ENCODE data around the gene PRKN.

PRKN gene

DNA sequence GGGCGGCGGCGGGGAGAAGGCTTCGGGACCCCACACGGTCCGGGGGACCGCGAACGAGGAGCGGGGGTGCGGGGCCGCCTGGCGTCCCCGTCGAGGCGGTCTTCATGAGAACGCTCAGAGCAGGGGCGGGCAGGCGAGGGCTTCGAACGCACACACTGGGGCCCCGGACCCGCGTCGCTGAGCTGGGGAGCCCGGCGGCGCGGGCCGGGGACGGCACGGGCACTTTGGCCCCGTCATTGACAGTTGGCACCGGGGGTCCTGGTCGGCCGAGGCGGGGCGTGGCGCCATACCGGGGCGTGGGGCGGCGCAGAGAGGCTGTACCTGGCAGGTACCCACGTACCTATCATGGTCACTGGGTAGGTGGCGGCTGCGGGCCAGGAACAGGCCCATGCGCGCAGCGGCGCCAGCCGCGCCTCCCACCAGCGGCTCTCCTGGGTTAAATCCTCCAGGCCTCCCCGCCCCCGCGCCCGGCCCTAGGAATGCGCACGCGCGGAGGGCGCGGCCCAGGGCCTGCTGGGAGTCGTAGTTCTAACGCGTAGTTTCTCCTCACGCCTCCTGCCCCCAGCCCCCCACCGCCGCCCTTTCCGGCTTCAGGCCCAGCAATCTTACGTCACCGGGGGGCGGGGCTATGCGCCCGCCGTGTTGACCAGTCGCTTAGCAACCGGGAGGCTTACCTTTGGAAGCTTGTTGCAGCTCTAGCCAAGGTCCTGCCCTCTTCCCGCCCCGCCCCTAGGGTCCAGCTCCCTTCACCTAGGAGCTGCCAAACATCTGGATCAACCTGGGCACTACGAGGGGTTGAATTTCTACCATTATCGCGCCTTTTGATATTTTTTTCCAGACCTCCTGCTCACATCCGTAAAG lies at the start of gene PRKN, which contains the start of gene PACRG:
TSS of gene PRKN (minus strand) at position 445 of the 861 bp plus-strand sequence.
TSS of gene PACRG (plus strand) at position 653 of the 861 bp plus-strand sequence.
- peak; percentile 93 for DNase-seq

- DNase-seq, result no peak
These were observed 49.5 kb upstream of the PRKN start for GRCh38 chr6:162777091-162777490.

- no peak for DNase-seq
These were observed 46.4 kb upstream of the PRKN start for GRCh38 chr6:162773996-162774395.

DNA sequence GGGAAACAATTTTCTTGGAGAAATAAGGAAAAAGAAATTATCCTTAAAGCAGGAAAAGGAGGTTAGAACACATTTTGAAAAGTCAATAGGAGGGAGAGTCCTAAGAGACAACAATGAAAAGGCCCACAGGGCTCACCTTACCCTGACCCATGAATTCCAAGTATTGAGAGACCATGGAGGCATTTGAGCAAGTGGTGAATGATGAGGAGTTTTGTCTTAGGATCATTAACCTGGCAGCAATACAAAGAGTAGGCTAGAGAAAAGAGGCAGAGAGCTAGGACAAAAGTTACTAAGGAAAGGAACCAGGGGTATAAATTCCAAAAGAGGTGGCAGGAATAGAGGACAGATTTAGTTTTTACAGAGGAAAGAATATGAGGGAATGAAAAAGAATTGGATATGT lies 44.9 kb upstream of the PRKN start:
- no peak for DNase-seq

- DNase-seq, result no peak
These were observed 43.4 kb upstream of the PRKN start for GRCh38 chr6:162770955-162771354.

DNA sequence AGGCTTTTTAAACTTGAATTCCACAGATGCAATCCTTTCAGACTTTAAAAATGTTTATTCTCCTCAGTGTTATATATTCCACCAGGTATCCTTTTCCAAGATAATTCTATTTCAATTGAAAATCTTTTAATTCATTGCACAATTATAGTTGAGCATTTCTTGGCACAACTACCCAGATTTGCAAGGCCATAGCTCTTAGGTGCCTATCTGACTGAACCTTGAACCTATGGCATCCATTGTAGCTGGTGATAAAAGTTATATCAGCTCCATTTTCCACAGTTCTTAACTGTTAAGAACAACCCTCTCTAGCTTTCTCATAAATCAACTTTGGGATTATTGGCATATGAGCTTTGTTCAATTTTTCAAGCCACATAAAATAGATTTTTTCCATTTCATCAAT lies 42.6 kb upstream of the PRKN start:
- no peak for DNase-seq

DNA sequence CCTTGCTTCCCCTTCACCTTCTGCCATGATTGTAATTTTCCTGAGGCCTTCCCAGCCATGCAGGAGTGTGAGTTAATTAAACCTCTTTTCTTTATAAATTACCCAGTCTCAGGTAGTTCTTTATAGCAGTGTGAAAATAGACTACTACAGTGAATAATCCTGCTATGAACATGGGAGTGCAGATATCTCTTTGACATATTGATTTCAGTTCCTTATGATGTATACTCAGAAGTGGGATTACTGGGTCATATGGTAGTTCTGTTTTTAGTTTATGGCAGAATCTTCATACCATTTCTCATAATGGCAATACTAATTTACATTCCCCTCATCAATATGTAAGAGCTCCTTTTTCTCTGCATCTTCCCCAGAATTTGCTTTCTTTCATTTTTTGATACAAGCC lies 26.2 kb upstream of the PRKN start:
- no peak for DNase-seq

DNA sequence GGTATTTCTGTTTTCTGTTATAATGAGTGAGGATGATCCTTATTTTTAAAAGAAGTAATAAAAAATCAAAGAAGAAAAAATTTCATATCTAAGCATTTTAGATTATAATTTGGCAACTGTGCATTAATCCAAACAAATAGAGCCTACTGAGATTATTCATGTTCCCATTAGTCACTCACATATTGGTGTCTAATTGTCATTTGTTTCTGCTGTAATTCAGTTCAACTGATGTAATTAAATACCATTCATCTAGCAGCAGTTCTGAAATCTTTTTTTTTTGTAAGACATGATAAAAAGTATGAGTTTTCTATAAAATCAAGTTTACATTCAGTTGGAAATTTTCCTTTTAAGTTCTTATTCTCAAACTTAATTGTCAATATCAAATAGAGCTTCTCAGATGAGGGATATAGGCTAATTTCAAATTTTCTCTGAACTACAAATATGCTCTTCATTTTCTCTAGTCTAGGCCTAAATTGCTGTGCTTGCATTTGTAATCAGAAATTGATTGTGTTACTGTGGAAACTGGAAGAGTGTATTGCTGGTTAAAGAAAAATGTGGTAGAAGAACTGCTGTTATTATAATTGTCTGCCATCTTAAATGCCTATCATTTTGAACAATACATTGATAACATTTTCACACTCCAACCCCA lies 23.8 kb upstream of the PRKN start:
- no peak for DNase-seq

- DNase-seq, result no peak
These were observed 23.2 kb upstream of the PRKN start for GRCh38 chr6:162750776-162751175.

- no peak for DNase-seq
These were observed 9.4 kb upstream of the PRKN start for GRCh38 chr6:162736961-162737360.

DNA sequence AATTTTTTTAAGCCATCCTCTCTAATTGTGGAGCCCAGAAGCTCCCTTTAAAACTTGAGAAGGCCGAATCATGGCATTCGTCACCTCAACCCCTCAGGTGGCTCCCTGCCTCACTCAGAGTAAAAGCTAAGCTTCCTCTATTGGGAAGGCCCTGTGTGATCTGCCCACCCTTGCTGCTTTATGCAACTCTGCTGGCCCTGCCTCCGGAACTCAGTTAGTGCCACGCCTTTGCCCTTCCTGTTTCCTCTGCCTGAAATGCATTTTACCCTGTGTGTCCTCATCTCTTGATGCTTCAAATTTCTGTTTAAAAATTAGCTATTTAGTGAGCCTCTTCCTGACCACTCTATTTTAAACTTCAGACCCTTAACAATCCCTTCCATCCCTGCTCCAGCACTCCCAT lies 5.9 kb upstream of the PRKN start:
- DNase-seq, result no peak

DNA sequence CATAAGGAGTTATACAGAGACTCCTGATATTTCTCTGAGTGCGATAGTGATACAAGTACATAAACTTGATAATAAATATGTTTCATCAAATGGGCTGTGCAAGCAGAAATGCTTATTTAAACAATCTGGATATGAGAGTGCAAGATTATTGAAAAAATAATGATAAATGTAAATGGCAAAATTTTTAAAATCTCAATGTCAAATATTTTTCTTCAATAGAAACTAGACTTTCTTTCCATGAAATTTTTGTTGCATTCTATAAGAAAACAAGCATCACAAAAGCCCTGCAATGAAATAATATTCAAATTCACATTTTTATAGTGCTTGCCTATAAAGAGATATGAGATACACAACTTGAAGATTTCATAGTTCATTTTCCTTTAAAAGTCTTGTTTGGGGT lies 2.9 kb upstream of the PRKN start:
- DNase-seq, result no peak

DNA sequence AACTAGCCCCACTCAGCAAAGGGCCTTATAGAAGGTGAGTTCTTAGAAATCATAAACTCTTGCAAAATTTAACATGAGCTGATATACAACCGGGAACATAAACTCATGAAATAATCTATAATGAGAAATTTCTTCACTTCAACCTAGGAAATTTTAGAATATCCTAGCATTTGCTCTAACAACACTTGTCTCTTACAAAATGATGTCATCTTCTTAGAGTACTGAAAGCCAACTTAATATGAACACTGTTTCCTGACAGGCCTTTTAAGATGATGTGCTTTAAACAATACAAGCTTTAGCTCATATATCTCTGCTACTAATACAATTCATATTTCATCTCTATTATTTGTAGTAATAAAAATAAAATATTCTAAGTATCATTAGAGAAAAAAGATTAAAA lies 1.1 kb upstream of the PRKN start:
- no peak for DNase-seq

DNA sequence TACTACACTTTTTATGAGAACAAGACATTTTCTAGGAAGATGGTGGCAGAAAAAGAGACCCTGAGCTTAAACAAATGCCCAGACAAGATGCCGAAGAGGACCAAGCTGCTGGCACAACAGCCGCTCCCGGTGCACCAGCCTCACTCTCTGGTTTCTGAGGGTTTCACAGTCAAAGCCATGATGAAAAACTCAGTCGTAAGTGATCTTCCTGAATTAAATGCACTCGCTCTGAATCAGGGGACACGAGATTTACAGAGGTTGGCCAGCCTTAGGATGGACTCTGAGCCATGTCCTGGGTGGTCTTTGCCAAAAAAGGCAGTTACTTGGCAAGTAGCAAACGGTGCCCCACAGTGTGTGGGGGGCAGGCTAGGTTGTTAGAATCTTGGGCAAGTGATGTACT lies 631 bp upstream of the PRKN start:
- DNase-seq, result no peak

- no peak for DNase-seq
These were observed 632 bp downstream of the PRKN start for GRCh38 chr6:162726947-162727321.

- DNase-seq, result no peak
These were observed 4.9 kb downstream of the PRKN start for GRCh38 chr6:162722633-162723032.

DNA sequence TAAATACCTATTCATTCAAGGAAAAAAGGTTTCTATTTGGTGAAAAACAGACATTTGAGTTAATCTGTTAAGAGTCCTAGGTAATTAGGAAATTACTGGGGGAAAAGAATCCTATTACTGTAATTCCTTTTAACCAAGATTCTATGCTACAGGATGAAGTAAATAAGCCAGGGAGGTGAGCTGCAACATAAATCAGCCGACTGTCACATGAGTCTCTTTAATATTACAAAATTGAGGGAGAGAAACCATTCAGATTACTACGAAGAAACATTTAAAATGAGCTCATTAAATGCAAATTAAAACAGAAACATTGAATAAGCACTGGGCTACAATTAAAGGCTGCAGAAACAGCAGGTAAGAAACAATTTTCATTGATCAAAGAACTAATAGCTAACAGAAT lies 5.3 kb downstream of the PRKN start:
- DNase-seq, result no peak

- no peak for DNase-seq
These were observed 6.2 kb downstream of the PRKN start for GRCh38 chr6:162721404-162721687.

GRCh38 chr6:162719528-162719927 lies 8.0 kb downstream of the PRKN start:
- DNase-seq, result no peak

DNA sequence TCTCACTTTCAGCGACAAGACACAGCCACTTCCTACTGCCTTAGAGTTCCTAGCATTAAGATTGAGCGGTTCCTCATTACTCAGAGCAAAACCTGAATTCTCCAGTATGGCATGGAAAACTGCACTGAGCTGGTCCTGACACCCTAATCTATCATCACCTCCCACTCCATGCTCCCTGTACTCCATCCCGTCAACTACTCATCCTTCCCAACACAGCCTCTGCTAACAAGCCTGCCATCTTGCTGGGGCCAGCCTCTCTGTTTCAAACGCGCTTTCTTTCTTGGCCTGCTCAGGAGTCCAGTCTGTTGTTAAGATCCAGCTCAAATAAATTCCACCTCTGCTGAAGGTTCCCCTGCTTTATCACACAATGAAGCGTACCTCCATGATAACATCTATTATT lies 12.0 kb downstream of the PRKN start:
- DNase-seq, result no peak

- DNase-seq, result no peak
These were observed 13.4 kb downstream of the PRKN start for GRCh38 chr6:162713974-162714780.

- no peak for DNase-seq
These were observed 14.9 kb downstream of the PRKN start for GRCh38 chr6:162712694-162713093.

DNA sequence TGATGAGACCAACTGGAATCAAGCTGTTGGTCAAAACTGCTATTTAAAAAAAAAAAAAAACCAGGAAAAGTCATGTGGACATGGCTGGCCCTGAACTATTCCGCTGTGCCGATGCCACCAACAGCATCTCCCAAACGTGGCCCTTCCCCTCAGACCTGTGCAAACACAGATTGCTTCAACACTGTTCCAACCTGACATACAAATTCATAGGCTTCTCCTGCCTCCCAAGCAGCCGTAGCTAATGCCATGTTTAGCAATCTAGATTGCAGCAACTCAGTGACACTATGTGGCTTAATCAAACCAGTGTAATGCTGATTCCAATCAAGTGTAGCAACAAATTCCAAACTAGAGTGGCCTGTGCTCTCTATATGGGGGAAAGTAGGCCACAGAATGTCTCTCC lies 16.2 kb downstream of the PRKN start:
- DNase-seq, result no peak

- DNase-seq, result no peak
These were observed 16.6 kb downstream of the PRKN start for GRCh38 chr6:162710936-162711335.
